NCI-H526 (cell line): ENCODE measurements around the gene TANGO2.
A peak's percentile ranks its signal among the peaks of the same experiment; 100 is the strongest.

Experiments
- DNase-seq, 2 experiments: peaks; one replicate each; lab custom pipeline; 2025; lab: John Stamatoyannopoulos, UW

TANGO2 gene

DNA sequence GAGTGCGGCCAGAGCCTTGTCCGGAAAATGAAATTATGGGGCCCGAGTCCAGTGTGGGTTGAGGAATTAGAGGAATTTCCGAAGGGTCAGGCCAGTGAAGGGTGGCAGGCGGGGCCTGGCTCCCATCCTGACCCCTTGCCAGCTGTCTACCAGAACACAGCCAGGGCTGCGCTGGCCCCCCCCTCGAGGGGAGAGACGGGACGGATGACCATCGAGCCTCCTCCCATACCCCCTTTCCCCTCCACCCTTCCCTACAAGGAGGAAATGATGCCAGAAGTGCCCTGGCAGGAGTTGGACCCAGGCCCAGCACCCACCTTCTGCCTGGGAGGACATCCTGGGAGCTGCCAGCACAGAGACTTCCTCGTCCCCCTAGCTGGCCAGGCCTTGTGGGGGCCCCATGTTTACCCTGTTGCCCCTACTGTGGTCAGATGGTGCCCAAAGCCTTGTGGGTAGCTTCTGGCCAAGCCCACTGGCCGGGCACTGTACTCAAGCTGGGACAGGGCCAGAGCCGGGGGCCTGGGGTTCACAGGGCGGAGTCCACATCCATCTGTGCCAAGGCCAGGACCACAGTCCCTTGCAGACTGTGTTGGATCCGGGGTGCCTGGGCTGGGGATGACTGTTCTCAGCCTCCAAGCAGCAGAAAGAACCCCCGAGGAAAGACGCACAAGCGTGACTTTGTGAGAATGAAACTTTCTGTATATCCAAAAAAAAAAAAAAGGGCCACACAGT lies 25.1 kb upstream of the TANGO2 start:
- no peak for DNase-seq

DNA sequence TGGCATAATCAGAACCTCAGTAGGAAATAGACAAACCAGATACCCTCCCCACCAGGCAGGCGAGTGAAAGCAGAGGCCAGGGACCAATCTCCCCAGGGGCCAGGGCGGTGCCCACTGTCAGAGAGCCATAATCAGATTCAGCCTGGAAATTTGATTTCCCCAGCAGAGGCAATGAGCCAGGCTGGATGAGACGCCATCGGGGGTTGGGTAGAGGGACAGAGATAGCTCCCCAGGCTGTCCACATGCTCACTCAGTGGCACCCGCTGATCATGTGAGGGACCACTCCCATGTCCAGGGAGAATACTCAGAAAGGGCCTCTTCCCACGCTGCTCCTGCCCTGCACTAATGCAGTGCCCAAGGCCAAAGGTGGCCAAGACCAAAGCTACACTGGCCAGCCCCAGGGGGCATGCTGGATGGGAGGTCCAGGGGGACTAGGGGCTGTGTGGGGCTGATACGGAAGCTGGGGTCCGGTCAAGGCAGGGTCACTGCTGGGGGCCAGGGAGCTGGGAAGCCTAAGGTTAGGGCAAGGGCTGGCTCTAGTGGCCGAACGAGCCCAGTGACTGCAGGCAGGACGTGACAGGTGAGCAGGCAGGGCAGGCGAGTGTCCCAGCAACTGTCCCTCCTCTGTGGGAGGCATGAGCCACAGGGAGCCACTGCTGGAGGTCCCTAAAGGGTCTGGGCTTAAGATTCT lies 24.1 kb upstream of the TANGO2 start:
- peak in 1 of 2 experiments; percentile 17 for DNase-seq

DNA sequence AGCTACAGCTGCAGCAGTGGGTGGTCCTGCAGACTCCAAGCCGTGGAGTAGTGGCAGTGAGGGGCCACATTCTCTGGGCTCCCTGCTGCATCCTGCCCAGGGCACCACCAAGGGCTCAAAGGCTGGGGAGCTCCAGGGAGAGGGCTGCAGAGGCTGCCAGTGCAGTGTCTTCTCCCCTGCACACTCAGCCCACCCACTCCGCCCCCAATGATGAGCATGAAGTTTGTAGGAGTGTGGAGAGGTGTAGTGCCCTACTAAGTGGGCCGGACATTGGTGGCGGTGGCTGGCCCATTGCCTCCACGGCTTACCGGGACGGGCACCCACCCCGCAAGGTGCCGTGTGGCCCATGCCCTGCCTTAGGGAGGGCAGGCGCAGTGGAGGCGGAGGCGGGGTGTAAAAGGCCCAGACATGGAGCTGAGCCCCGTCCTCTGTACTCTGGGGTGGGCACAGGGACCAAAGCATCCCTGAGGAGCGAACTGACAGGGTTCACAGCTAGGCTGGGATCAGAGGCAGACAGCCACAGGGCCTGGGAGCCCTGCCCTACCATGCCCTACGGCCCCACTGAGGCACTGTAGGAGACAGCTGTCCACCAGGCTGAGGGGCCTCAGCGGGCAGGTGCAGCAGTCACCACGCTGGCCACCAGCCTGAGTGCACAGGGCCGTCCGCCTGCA lies 23.2 kb upstream of the TANGO2 start:
- no peak for DNase-seq

DNA sequence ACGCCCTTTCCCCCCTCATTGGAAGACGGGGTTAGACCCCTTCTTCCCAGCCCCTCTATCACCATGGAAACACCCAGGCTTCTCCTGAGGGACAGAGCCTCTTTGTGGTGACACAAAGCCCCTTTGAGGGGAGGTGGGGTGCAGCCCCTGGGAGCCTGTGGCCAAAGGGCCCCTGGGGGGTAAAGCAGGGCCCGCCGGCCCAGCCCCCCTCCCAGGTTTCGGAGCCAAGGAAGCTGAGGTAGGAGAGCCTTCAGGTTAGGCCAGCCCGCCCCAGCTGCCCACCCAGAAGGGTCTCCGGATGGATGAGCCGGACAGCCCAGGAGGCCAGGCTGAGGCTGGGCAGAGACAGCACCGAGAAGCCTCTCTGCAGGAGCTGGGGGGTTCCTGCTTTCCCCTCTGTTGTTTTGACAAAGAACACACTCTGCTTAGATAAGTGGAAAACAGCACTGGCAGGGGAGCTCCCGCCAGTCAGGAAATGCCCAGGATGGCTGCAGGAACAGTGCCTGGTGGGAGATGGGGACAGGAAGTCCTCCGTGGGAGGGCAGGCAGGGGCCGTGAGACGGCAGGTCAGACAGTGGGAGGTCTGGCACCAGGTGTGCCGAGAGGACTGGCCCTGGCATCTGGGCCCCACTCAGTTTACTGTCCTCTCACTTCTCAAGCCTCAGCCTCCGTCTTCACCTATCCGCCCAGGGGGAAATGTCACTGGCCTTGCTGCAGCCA lies 22.5 kb upstream of the TANGO2 start:
- no peak for DNase-seq

DNA sequence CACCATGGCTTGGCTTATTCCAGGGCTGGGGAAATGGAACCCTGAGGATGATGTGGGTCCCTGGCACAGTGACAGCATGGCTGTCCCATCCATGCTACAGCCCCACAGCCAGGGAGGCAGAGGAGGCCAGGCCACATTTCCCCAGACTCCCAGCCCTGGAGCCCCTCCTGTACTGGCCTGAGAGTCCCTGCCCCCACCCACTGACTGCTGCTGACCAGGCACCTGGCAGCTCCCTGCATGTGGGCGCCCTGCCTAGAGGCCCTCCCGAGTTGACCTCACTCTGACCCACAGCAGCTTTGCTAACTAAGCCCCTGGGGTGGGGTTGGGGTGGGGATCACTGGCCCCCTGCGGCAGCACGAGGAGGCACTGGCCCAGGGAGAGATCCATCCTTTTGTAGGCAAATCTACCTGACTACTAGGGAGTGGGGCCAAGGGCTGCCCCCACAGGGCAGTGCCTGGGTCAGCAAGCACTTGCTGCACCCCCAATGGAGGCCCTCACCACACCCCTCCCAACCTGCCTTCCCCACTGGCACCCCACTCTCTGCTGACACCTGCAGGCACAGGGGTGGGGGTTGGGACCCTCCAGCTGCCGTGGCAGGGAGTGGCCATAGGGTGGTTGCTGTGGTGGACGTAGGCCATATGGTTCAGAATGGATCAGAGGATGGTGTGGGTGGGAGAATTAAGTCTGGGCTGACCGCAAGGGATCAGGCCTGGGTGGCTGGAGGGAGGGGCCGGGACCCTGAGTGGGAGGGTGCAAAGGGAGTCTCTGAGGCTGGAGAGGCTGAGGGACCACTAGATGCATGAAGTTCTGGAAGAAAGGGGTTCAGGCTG lies 21.7 kb upstream of the TANGO2 start:
- DNase-seq: no peak

DNA sequence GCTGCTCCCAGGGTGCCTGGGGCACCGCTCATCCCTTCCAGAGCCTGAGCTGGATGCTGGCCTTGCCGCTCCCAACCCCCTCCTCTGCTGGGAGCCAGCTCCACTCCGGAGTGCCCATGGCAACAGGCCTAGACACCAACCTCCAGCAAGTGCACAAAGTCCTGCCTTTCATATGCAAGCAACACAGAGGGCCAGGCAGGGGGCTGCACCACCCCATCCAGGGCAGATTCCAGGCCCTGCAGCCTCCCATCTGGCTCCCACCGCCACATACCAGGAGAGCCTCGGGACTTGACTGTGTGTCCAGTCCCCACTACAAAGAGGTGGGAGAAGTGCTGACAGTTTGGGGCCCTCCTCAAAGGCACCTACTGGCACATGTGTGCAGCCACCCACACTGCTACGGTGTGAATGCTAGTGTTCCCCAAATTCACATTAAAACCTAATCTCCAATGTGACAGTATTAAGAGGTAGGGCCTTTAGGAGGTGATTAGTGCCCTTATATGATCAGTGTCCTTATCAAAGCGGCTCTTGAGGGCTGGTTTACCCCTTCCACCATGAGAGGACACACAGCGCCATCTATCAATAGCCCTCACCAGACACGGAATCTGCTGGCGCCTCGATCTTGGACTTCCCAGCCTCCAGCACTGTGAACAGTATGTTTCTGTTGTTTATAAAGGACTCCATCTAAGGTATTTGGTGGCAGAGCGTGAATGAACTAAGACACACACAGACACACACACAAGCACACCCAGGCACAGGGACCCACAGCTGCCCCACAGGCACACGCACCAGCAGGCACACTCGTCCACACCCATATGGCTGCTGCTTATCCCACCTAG lies 20.4 kb upstream of the TANGO2 start:
- DNase-seq: no peak

DNA sequence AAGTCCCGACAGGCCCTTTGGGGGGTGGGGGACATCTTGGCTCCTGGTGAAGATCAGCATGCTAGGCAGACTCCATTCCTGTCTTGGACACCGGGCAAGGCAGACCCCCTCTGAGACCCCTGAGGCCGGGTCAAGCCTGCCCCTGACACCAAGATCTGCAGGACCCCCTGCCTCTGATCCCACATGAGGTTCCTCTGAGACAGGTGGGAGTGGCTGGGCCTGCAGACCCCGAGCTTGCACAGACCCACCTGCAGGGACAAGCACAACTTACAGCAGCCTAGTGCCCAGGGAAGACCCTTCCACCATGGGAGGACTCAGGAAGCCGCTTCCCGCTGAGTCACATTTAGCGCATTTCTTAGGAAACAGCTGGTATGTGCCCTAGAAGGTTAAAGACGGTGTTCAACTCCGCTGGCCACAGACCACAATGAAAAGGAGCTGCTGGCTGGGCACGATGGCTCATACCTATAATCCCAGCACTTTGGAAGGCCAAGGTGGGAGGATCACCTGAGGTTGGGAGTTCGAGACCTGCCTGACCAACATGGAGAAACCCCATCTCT lies 19.8 kb upstream of the TANGO2 start:
- DNase-seq: no peak

DNA sequence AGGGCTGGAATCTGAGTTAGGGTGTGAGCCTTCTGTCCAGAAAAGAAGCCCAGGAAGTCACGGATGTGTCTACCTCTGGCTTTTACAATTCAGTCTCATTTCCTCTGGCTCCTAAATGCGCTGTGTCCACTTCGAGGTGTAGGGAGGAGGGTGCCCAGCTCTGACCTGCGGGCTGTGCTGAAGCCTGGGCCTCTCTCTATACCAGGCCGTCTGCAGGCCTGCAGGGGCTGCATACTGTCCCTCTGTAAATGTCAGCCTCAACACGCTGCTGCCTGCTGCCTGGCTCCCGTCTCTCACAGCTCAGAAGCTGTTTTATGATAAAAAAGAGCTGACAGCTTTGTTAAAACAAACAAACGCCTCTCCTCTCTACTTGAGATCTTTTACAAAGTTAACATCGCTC lies 18.8 kb upstream of the TANGO2 start:
- DNase-seq: no peak

DNA sequence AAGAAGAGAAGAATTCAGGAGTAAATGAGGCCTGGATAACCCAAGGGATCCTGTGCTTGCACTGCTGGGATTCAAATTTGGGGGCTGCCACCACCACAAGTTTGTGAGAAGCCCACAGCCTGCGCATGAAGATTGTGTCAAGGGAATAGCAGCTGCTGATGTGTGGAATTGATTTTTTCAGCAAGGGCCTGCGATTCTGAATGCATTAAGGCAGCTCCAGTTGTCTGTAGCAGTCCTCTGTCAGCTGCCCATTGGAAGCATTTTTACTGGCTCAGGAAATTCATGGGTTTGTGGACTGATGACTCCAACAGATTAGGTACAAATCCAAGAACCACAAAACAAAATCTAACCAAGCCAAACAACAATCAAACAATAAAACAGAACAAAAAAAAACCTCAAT lies 18.3 kb upstream of the TANGO2 start:
- DNase-seq: no peak

DNA sequence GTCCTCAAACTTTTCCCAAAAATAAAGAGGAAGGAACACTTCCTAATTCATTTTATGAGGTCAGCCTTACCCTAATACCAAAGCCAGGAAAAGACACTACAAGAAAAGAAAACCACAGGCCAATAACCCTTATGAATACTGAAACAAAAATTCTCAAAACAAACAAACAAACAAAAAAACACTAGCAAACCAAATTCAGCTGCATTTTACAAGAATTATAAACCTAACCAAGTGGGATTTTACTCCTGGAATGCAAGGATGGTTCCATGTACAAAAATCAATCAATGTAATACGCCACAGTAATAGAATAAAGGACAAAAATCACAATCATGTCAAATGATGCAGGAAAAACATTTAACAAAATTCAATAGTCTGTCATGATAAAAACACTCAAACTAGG lies 17.6 kb upstream of the TANGO2 start:
- DNase-seq: no peak

DNA sequence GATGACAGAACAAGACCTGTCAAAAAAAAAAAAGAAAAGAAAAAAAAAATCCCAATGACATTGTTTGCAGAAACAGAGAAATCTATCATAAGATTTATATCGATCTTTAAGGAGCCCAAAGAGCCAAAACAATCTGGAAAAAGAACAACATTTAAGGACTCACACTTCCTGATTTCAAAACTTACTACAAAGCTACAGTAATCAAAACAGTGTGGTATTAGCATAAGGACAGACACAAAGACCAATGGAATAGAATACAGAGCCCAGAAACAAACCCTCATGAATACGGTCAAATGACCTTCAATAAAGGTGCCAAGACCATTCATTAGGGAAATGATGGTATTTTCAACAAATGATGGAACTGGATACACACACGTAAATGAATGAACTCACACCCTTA lies 16.4 kb upstream of the TANGO2 start:
- no peak for DNase-seq

DNA sequence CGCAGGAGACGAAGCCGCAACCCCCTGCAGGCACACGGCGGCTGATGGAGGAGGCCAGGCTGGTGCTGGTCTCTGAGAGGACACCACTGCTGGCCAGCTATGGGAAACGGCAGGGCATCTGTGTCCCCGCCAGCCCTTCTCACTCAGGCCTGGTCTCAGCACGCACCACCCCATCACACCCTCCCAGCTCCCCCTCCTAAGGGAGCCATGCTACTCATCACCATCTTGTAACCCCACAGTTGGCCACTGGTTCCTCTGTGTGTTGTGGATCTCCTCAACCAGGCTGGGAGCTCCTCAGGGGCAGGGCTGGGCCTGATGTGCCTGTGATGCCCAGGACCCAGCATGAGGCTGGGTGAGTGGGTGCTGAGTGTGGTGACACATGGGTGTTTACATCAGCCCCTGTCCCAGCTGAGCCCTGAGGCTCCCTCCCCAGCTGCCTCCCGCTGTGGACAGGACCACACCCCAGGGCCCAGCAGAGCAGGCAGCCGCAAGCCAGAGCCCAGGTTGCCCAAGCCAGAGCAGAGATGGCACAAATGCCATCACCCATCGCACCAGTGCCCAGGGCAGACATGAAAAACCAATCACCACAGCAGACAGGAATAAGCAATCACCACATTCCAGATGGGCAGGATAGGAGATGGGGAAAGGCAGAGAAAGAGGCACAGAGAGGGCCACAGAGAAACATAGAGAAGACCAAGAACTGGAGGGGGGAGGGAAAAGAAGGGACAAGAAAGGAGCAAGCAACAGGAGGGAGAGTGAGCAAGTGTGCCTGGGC lies 12.5 kb upstream of the TANGO2 start:
- DNase-seq: no peak

DNA sequence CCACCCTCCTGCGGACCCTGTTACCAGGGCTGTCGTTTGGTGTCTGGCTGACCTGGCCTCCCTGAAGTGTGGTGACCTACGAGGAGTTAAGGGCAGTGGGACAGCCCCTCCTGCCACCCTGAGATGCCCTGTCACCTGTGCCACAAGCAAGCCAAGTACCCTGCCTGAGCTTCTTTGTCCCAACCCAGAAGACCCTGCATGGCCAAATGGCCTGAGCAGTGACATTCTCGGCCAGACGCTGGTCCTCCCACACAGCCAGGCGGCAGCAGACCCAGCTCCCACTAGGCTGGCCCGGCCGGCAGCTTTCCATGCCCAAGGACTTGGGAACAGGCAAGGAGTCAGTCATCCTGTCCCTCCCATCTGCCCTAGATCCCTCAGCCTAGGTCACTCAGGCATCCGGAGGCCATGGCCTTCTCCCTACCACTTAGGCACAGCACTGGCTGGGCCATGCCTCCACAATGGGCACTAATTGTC lies 11.9 kb upstream of the TANGO2 start:
- no peak for DNase-seq

DNA sequence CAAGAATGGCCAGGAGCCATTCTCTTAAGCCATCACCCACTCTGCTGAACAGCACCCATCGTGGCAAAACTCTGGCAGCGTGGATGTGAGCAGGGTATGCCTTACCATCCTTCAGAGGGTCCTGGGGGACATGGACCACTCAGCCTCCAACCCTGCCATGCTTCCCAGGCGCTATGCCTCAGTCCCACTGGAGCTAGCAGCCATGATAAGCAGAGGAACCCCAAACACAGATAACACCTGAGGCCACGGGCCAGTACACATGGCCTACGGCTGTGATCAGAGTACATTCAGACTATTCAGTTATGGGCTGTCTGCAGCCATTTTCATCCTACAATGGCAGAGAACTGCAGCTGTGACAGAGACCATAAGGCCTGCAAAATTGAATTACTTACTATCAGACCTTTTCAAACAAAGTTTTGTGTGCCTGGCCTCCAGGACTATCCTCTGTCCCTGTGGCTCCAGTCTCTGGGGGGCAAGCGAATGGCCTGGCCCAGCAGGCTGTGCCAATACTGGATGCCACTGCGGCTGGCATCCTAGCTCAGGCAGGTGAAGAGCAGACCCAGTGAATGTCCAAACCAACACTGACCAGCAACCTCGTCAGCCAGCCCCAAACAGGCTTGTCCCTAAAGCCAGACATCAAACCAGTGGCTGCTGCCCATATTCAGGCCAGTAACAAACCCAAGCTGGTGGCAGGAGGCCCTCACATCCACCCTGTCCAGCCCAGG lies 11.2 kb upstream of the TANGO2 start:
- no peak for DNase-seq

DNA sequence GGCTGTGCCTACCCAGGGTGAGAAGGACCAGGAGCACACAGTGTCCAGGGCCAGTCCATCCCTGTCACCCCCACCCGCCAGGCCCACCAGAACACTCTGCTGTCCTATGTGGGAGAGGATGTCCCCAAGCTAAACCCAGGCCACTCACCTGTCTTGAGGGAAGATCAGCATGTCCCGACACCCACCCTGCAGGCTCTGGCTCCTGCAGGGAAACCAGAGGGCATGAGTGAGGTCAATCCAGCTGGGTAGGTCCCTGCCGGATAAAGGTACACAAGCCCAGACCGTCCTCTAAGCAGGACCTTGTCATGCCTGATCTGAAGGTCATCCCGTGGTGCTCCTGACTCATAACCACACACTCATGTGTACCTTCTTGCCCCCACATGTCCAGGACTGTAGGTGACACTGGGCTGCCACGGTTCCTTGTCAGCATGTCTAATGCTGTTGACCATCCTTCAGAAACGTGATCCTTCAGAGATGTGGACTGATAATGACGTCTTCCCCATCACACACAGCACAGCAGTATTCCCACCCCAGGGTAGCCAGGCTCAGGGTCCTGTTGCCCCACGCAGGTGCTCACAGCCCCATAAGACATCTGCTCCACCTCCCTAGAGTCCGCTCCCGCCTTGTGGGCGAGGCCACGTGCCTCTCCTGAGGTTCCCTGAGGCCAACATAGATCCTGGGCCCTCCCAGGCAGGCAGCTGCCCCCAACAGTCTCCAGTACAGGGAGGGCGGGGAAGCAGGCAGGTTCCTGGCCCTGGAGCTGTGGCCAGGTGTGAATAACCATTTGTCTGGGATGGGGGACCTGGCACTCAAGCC lies 10.4 kb upstream of the TANGO2 start:
- no peak for DNase-seq

DNA sequence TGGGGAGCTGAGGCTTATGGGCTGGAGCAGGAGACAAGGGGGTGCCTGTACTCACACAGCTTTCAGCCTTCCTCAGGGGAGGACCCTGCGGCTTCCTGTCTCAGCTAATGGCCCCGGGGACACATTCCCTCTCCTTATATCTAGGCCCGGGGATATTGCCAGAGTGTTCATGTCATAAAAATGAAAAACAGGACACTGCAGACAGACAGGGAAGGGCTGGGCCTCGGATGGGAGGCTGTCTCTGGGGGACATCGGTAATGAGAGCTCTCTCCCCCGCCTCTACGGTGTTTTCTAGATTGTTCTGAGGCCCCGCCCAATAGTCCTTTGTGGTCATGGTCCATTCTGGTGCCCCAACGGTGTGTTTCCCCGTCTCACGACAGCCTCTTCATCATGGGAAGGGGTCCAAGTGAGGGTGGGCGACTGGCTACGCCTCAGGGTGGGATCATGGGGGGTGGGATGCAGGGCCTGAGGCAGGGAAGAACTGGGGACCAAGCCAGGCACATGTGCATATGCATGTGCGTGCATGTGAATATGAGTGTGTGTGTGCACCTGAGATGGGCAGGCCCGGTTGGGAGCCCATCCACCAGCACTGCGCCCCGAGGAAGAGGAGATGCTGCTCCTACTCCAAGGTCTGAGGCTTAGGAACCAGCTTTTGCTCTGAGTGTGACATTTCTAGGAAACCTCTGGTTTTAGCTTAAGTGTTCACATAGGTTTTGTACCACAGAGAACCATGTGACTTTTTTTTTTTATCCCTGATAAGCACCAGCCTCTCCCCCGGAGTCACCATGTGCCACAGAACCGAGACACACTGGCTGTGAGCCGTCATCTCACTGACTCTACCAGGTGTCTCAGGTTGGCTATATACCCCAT lies 9.6 kb upstream of the TANGO2 start:
- DNase-seq: no peak
